CD4-positive, alpha-beta T cell treated with Interleukin-6 at 100 ng/mL for 8 hours (primary cell): Measurements from ENCODE around the gene TBC1D5.
"Not testable (repeated sequence)": the region's sequence is repeated elsewhere in the genome, so short reads cannot be mapped to it uniquely, and the experiment has no call there.

Source experiments
- DNase-seq: peaks from one replicate; pipeline ENCODE4 v3.0.0-alpha.2; 2020; ENCODE audit warnings: mixed read lengths, low spot score

The TBC1D5 gene

DNA sequence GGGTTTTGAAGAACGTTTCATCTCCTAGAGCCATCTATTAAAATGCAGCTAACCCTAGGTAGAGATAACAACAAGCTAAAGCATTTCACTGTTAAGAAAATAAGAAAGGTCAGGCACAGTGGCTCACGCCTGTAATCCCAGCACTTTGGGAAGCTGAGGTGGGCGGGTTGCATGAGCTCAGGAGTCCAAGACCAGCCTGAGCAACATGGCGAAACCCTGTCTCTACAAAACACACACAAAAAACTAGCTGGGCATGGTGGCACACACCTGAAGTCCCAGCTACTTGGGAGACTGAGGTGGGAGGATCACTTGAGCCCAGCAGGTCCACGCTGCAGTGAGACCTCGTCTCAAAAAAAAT, 5.4 kb upstream of the TBC1D5 start:
- DNase-seq: no peak

- DNase-seq: no peak
These were observed 4.9 kb upstream of the TBC1D5 start for GRCh38 chr3:17747174-17747889.

DNA sequence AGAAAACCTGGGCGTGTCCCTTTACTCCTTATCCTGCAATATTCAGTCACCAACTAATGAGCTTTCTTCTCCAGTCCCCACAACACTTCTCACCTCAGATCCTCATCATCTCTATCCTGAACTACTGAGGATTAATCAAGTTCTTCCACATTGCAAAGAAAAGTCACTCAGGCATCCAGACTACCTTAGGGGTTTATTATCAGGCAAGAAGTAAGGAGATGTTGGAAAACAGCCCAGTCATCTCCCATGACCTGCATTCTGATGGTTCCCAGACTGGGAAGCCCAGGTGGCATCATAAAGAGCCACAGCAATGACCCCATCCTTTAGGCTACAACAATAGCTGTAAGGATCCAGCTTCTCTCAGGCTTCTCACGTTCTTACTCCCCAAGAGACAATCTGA, 3.5 kb upstream of the TBC1D5 start:
- DNase-seq: no peak

- no peak for DNase-seq
These were observed 2.9 kb upstream of the TBC1D5 start for GRCh38 chr3:17745301-17745700.

- no peak for DNase-seq
These were observed 2.3 kb upstream of the TBC1D5 start for GRCh38 chr3:17744693-17745092.

- no peak for DNase-seq
These were observed 1.2 kb upstream of the TBC1D5 start for GRCh38 chr3:17743658-17743995.

DNA sequence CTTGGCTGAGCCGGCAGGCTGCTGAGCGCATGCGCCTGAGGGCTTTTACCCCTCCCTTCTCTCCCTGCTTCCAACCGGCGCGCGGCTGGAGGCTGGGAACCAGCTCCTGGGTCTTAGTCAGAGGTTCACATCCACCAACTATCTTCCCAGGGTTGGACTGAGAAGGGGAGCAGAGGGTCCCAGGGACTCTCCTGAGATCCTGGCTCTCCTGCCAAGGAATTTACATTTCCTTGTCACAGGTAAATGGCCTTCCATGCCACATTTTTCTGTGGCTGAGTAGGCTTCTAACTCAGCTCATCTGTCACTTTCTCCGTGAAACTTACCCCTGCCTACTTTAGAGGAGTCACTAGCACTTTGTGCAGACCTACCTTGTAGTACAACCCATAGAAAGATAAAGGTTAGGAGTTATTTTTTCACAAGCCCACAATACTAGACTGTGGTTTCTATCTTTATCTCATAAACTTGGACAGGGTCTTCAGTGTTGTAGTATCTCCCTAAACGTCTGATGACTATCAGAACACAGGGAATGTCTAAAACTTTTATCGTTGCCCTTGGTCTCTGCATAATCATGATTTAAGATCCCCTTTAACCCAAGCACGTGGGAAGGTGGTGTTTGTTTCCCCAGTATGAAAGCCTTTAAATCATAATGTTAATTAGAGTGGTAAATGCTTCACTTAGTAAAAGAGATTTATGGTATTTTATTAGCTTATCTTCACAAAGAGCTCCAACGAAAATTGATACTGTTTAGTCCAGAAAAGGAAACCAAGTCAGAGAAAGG, 638 bp upstream of the TBC1D5 start:
- no peak for DNase-seq

DNA sequence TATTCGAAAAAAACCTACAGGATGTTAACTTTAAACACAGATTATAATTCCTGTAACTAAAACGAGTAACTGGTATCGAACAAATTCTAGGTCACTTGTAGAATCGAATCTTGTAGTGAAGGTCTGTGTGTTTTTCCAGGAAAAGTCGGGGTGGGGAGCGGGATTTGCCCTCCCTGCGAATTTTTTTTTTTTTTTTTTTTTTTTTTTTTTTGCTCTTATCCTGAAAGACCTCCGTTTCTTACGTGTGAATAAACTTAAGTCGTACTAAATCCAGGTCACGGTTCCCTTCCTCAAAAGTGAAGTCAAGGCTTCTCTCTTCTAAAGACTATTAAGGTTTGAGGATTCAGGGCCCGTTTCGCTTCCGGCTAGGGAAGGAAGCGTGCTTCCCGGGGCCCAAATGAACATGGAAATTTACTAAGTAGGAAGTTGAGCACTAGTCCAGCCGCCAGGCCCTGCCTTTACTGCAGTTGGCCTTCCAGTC, 770 bp downstream of the TBC1D5 start:
- no peak for DNase-seq

DNA sequence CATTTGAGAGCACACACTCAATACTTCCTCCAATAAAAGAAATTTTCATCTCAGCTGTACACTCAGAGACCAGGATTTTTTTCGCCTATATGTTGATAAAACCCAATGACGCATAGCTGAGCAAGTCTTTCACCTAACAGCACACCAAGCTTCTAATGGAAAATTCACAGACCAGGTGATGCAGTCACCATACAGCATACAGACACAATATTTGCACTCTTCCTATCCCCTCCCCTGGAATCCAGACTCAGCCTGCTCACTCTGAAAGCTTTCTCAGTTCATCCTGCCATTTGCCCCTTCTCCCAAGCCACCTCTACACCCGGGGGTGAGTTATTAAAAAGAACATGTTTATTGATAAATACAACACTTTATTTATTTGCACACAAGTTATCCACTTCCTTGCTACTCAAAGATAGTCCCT, 1.7 kb downstream of the TBC1D5 start:
- DNase-seq: no peak

DNA sequence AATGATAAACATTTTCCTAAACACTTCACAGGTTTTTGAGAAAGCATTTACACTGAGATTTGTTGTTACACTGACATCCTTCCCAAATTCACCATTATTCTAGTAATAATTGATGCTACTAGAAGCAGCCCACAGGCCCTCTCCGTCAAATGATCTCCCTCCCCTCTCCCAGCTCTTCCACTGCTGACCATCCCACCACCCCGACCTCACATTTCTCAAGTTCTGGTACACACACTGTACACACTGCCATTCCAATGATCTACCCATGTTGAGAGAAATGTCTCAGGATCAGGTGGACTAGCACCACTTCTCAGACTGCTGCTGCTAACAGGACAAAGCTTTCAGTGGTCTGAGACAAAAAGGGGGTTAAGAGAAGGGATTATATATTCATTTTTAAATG, 3.5 kb downstream of the TBC1D5 start:
- no peak for DNase-seq

- no peak for DNase-seq
These were observed 4.2 kb downstream of the TBC1D5 start for GRCh38 chr3:17738219-17738618.

GRCh38 chr3:17737591-17737990, 4.8 kb downstream of the TBC1D5 start:
- DNase-seq: no peak

DNA sequence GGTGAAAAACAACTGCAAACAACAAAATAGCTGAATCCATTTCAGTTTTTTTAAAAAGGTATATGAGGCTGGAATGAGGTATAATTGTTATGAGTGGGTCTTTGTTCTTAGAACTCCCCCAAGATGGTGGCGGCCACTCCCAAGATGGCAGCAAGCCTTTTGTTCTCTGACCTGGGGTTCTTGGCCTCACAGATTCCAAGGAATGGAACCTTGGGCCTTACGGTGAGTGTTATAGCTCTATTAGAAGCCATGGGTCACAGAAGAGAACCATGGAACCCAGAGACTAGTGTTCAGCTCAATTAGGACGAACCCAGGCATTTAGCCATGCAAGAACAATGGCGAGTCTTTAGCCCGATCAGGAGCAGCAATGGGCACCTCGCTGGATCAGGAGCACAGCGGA, 7.1 kb downstream of the TBC1D5 start:
- DNase-seq: not testable (repeated sequence)

DNA sequence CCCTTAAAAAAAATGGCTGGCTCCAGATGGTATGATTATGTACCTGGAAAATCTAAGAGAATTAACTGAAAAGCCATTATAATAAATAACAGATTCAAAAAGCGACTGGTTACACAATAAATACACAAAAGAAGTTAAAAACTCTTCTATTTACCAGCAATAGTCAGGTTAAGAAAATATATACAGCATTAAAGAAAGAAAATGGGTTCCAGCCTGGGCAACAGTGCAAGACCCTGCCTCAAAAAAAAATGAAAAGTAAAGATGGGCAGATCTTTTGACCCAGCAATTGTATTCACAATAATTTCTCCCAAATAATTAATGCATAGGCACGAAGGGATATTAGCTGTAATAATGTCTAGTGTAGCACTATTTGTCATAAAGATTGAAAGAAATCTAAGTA, 8.7 kb downstream of the TBC1D5 start:
- DNase-seq: no peak

DNA sequence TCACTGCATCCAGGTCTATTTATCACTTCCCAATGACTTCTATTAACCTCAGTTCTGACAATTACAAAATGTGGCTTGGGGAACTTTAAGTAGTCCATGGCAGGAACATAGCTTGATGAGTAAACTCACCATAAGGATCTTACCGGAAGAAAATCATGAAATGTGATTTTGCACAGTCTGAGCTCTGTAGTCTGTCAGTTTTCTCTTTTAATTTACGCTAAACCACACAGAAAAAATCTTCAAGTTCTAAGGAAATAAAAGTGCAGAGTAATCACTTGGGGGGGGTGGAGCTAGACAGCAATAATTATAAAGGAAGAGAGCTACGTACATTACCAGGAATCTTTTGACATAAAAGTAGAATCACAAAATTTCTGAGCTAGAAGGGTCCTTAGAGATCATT, 9.2 kb downstream of the TBC1D5 start:
- no peak for DNase-seq

- no peak for DNase-seq
These were observed 12.0 kb downstream of the TBC1D5 start for GRCh38 chr3:17730318-17730967.

GRCh38 chr3:17726313-17726712, 16.1 kb downstream of the TBC1D5 start:
- DNase-seq: no peak

DNA sequence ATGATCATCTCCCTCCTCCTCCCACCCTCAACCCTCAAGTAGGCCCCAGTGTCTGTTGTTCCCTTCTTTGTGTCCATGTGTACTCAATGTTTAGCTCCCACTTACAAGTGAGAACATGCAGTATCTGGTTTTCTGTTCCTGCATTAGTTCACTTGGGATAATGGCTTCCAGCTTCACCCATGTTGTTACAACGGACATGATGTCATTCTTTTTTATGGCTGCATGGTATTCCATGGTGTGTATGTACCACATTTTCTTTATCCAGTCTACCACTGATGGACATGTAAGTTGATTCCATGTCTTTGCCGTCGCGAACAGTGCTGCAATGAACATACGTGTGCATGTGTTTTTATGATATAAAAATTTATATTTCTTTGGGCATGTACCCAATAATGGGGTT, 16.6 kb downstream of the TBC1D5 start:
- DNase-seq: not testable (repeated sequence)

- DNase-seq: no peak
These were observed 17.5 kb downstream of the TBC1D5 start for GRCh38 chr3:17724948-17725347.

DNA sequence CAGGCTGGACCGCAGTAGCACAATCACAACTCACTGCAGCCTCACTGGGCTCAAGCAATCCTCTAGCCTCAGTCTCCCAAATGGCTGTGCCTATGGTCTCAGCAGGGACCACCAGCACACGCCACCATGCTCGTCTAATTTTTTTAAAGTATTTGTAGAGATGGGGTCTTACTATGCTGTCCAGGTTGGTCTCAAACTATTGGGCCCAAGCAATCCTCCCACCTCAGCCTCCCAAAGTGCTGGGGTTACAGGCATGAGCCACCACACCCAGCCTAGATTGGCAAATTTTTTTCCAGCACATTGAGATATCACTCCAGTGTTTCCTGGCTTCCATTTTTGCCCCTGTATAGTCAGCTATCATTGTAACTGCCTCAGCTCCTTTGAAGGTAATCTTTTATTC, 18.3 kb downstream of the TBC1D5 start:
- no peak for DNase-seq

DNA sequence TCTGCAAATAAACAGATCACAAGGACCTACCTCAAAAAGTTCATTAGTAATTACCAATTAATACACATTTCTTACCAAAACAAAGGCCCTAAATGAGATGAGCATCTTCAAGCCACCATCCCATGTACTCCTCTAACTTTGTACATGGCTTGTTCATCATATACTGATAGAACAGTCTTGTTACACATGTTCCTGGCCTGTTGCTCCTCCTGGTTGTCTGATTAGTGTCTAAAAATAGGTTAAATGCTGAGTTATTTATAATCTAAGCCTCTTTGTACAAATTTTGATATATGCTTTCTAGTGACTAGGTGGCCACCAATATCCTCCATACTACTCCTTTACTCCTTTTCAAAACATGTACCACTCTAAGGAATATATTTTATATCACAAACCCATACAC, 25.0 kb downstream of the TBC1D5 start:
- DNase-seq: no peak

DNA sequence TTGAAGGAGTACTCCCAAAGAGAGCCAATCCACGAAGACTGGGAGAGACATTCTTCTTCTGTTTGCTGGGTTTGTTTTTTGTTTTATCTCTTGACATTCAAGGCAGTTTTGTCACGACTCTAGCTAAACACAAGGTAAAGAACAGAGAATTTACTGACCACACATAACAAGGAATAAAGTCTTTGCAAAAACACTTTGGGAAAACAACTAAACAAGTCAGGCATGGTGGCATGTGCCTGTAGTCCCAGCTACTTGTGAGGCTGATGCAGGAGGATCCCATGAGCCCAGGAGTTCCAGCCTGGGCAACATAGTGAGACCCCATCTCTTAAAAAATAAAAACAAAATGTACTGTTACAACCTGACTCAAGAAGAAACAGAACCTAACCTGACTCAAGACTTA, 28.0 kb downstream of the TBC1D5 start:
- DNase-seq: no peak

DNA sequence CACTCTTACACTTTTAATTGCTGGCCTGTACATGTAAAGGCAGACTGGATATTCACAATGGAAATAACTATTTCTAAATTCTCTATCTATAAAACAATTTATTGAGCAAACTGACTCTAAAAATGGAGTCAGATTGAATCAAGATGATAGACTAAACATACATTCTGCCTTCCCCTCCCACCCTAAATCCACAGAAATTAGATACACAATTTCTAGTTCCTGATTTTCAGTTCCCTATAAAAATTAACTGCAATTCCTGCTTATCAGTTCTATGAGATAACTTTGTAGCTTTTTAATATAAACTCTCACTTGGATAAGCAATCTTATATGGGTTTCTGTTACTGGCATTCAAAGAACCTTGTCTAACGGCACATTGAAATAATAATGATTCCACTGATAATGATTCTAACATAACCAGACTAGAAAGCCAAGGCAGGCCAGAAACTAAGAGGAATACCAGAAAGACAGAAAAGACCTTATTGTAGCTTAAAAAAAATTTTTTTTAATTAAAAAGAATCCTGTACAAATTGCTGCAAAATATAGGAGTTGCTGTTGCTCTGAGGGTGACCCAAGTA, 33.1 kb downstream of the TBC1D5 start:
- DNase-seq: no peak
